ENCODE data around the gene NEUROD4. TPM values are rescaled to one million over a fixed set of nuclear protein-coding genes. Genes with fewer than 3 reads are reported as not detected.

Gene NEUROD4
- total RNA-seq, 1 experiment from 2014 or later = not detected

GRCh38 chr12:54975272-54975671, 44.5 kb upstream of the NEUROD4 start (continued):
- TF ChIP-seq ATF1 (CRISPR knock-in tag; IDR thresholded peaks at IDR 0.05) (no peak), AR (CRISPR knock-in tag; IDR thresholded peaks at IDR 0.05) (no peak), OVOL2 (CRISPR knock-in tag; IDR thresholded peaks at IDR 0.05; ENCODE audit: borderline replicate concordance) (no peak), ZNF512 (CRISPR knock-in tag; IDR thresholded peaks at IDR 0.05; ENCODE audit: borderline replicate concordance) (no peak)

GRCh38 chr12:54975875-54976274, 43.9 kb upstream of the NEUROD4 start:
- Mint-ChIP-seq H3K27me3 (ENCODE audit: low read depth) (no peaks in the 10 kb centered on the region), H3K27ac (no peak overlapping the region), H3K4me1 (peaks cover 18% of the 10 kb centered on the region), H3K9me3 (no peaks in the 10 kb centered on the region), H3K36me3 (no peaks in the 10 kb centered on the region), H3K4me3 (no peak overlapping the region)
- POLR2A ChIA-PET = no interaction called here
- DNase-seq (ENCODE audit: low spot score) (no peak), ATAC-seq (no peak)
- TF ChIP-seq TEAD1 (CRISPR knock-in tag; IDR thresholded peaks at IDR 0.05) (no peak), FOXP1 (CRISPR knock-in tag; IDR thresholded peaks at IDR 0.05; ENCODE audit: borderline replicate concordance) (no peak), ZNF416 (CRISPR knock-in tag; IDR thresholded peaks at IDR 0.05) (no peak), GTF2I (CRISPR knock-in tag; conservative IDR thresholded peaks at IDR 0.05) (no peak), AR (CRISPR knock-in tag; IDR thresholded peaks at IDR 0.05) (no peak), IRF2 (CRISPR knock-in tag; IDR thresholded peaks at IDR 0.05; ENCODE audit: borderline replicate concordance, low read depth) (no peak), MAX (CRISPR knock-in tag; IDR thresholded peaks at IDR 0.05) (no peak)
- CTCF ChIA-PET = interaction anchor here (1.8 to 5.0 kb wide), 7 partner anchors 17 to 273 kb away, joined by 5 to 44 read pairs (median 11); no protein-coding TSS in a partner anchor

- H3K27ac Mint-ChIP-seq = no peak overlapping the region
- ATAC-seq = no peak
- H3K4me3 Mint-ChIP-seq = no peak overlapping the region
- TF ChIP-seq SMAD4 (CRISPR knock-in tag; IDR thresholded peaks at IDR 0.05) (no peak), ZSCAN18 (CRISPR knock-in tag; IDR thresholded peaks at IDR 0.05) (no peak), SMAD3 (CRISPR knock-in tag; IDR thresholded peaks at IDR 0.05; ENCODE audit: borderline replicate concordance) (no peak), ATF2 (CRISPR knock-in tag; IDR thresholded peaks at IDR 0.05; ENCODE audit: borderline replicate concordance, low read depth) (no peak), CDX4 (CRISPR knock-in tag; IDR thresholded peaks at IDR 0.05; ENCODE audit: borderline replicate concordance) (no peak), ELF4 (CRISPR knock-in tag; IDR thresholded peaks at IDR 0.05; ENCODE audit: low read depth) (no peak)
- no peaks in the 10 kb centered on the region for H3K9me3 Mint-ChIP-seq
- H3K27me3 Mint-ChIP-seq (ENCODE audit: low read depth) = no peaks in the 10 kb centered on the region
- H3K36me3 Mint-ChIP-seq = no peaks in the 10 kb centered on the region
- ChIA-PET POLR2A (no interaction called here), CTCF (interaction anchor here (2.5 to 5.0 kb wide), 4 partner anchors 15 to 217 kb away, joined by 11 to 44 read pairs (median 14); no protein-coding TSS in a partner anchor)
- H3K4me1 Mint-ChIP-seq = peaks cover 18% of the 10 kb centered on the region
- no peak for DNase-seq (ENCODE audit: low spot score)
These were observed 42.6 kb upstream of the NEUROD4 start for GRCh38 chr12:54977155-54977554.
